Tibial nerve (tissue), 3 donors: ENCODE data around the gene PRRG3.

Experiments
- POLR2A ChIP-seq, 2 donors: fragments of 450-650 bp; IDR thresholded peaks; one replicate each; pipeline ENCODE4 v1.6.1; 2017; ENCODE audit warnings: antibody characterized with exemption in 2 of 2, mild to moderate bottlenecking in 2 of 2, moderate library complexity in 2 of 2
- TF ChIP-seq, protein P1 (sequence below), 5 experiments: fragments of 200-600 bp in 3 of 5; fragments of 450-650 bp in 2 of 5; sonication (generic) in 3 of 5; IDR thresholded peaks; one replicate each; pipeline ENCODE4 v1.5.1; 2016 to 2019; ENCODE audit warnings: antibody characterized with exemption in 5 of 5, mild to moderate bottlenecking in 3 of 5, moderate library complexity in 2 of 5

DNA sequence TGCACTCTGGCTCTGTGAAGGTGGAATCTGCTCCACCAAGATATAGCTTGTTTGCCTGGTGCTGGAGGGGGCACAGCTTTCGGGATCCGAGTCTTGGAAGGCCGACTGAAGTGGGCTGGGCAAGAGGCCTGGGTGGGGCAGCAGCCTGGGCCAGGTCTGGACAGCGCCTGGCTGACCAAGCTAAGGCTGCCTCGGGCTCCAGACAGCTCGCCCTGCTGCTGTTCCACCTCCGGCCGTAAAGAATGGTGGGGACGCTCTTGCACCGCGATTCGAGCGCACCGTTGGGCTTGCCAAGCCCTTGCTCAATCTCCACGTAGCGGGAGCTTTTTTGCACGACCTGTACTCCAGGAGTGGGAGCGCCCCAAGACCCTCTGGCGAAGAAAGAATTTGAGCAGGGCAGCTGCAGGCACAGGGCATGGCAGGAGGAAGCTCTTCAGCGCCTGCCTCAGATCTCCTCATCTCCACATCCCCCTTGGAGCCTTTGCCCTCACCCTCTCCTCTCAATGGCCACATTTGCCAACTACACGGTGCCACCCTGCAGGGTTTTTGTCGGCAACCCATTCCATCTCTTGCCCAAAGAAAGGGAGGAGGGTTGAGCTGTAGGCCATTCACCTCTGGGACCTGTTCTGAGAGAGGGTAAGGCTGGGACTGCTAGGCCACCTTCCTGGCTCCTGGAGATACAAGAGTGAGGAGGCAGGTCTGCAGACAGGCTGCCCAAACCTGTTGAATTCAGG, 58.2 kb downstream of the PRRG3 start:
- TF ChIP-seq, protein P1, sequence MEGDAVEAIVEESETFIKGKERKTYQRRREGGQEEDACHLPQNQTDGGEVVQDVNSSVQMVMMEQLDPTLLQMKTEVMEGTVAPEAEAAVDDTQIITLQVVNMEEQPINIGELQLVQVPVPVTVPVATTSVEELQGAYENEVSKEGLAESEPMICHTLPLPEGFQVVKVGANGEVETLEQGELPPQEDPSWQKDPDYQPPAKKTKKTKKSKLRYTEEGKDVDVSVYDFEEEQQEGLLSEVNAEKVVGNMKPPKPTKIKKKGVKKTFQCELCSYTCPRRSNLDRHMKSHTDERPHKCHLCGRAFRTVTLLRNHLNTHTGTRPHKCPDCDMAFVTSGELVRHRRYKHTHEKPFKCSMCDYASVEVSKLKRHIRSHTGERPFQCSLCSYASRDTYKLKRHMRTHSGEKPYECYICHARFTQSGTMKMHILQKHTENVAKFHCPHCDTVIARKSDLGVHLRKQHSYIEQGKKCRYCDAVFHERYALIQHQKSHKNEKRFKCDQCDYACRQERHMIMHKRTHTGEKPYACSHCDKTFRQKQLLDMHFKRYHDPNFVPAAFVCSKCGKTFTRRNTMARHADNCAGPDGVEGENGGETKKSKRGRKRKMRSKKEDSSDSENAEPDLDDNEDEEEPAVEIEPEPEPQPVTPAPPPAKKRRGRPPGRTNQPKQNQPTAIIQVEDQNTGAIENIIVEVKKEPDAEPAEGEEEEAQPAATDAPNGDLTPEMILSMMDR (IDR thresholded peaks at IDR 0.05) = peak; percentile 59 to 82 (median 75)
- no peak for TF ChIP-seq POLR2A (IDR thresholded peaks at IDR 0.05)
